Measurements from ENCODE around the gene CYP2C8.

GRCh38 chr10:94997741-94998174 lies 71.5 kb downstream of the CYP2C8 start:
- TF ChIP-seq CTCF (IDR thresholded peaks at IDR 0.05 in 4 of 5, conservative IDR thresholded peaks at IDR 0.05 in 1 of 5) (no peak), POLR2A (IDR thresholded peaks at IDR 0.05) (no peak)

All from gastrocnemius medialis (tissue), 4 donors.